Hepatocyte (in vitro differentiated cells): Measurements from ENCODE around the gene SUPT20HL1.

ENCODE experiments used
- EZH2 ChIP-seq: fragments of 200-600 bp; sonication (generic); IDR thresholded peaks from 2 replicates; pipeline ENCODE4 v1.6.1; 2016; ENCODE audit warnings: antibody characterized with exemption, mild to moderate bottlenecking, borderline replicate concordance
- EZH2phosphoT487 ChIP-seq: fragments of 200-600 bp; sonication (generic); IDR thresholded peaks from one replicate; pipeline ENCODE4 v1.6.1; 2018; ENCODE audit warnings: antibody characterized with exemption, mild to moderate bottlenecking, low read depth, moderate library complexity; ENCODE audit not compliant: unreplicated experiment, severe bottlenecking

DNA sequence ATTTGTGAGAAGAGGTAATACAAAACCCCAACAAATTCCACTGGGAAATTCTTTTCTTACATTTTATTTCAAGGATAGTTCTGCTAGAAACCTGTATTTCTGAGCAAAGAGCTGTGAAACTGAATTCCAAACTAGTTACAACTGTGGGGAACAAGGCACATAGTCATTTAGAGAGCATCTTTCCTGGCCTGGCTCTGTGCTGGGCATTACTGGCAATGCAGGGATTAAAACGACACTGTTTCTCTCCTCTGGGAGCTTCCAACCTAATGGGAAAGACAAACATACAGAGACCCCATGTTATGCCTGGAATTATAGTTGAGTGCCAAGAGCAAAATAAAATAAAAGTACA is 36.5 kb downstream of the SUPT20HL1 start:
- TF ChIP-seq EZH2phosphoT487 (no peak), EZH2 (no peak)
